Stromal cell of bone marrow (primary cell): ENCODE results near the gene ZNF500.
"Not testable (repeated sequence)": the region's sequence is repeated elsewhere in the genome, so short reads cannot be mapped to it uniquely, and the experiment has no call there.

Experiments
- DNase-seq: peaks from one replicate; pipeline ENCODE4 v3.0.0-alpha.2; 2012; ENCODE audit warnings: low read depth

The ZNF500 gene

GRCh38 chr16:4796982-4797804, 30.2 kb upstream of the ZNF500 start:
- no peak for DNase-seq

GRCh38 chr16:4795828-4796572, 29.0 kb upstream of the ZNF500 start:
- DNase-seq, result no peak

- no peak for DNase-seq
These were observed 28.3 kb upstream of the ZNF500 start, which contains the start of gene SMIM22 for GRCh38 chr16:4795181-4795827. Gene SMIM22 (plus strand): TSS chr16:4795369. CDS start chr16:4795735, 366 bp downstream.

GRCh38 chr16:4792951-4793513, 26.1 kb upstream of the ZNF500 start:
- no peak for DNase-seq

GRCh38 chr16:4790871-4791270, 23.9 kb upstream of the ZNF500 start:
- no peak for DNase-seq

DNA sequence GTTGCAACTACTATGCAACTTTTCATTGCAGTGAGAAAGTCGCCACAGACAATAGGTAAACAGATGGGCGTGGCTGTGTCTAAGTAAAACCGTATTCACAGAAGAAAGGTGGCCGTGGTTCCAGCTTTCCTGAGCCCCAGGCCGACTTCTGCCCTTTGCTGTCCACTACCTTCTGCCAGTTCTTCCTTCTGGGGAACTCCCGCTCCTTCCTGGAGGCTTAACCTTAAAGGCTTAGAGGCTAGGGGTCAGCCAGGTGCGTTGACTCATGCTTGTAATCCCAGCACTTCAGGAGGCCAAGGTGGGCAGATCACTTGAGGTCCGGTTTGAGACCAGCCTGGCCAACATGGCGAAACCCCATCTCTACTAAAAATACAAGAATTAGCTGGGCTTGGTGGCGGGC, 23.3 kb upstream of the ZNF500 start:
- DNase-seq, result no peak

GRCh38 chr16:4788910-4789309, 21.9 kb upstream of the ZNF500 start:
- no peak for DNase-seq

DNA sequence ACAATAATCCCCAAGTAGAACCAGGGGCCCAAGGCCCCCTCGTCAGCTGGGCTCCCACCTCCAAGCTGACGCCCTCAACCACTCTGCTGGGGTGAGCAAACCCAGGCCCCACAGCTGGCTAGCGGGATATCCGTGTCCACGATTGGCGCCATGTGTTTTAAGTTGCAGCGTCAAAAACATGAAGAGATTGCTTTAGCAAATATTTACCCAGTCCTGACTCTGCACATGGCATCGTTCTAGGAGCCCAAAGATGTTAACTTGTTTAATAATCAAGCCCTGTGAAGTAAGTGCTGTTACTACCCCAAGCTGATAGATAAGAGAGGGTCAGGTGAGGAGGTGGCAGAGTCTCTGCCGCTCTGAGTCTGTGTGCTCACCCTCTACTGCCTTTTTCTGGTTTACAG, 21.5 kb upstream of the ZNF500 start:
- no peak for DNase-seq

DNA sequence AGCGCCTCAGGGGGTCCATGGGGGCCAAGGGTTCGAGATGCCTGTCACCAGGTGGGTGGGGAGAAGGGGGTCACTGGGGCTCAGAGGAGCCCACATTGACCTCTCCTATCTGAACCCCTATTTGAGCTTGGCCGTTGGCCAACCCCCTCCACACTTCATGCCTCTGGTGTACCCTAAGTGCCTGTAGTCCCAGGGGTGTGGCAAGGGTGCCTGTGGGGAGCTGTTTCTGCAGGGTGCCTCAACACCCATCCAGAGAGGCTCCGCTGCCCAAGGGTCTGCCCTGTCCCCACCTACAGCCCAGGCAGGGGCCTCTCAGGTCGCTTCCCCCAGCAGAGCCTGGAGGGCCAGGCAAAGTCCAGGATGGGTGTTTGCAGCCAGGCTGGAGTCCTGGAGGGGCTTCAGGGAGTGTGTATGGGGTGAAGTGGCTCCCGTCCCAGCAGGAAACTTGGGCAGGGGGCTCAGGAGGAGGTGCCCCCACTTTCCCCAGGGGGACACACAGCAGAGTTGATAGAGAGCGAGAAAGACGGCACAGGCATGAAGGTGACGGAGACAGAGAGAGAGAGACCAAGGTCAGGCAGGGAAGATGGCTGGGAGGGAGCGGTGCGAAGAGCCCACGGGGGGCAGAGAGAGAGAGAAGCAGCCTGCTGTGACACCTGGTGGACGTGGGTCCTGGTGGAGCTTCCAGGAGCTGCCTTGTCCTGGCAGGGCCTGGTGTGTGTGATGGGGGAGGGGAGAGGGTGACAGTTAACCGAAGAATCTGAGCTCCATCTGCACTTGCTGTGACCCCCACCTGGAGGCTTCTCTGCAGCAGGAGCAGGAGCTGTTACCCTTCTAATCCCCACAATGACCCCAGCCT, 20.9 kb upstream of the ZNF500 start, which contains the start of gene SEPTIN12:
Gene SEPTIN12, minus strand, starts transcription at position 719 of the 856 bp plus-strand sequence. Its CDS starts 700 bp downstream, at position 19.
- DNase-seq, result no peak

DNA sequence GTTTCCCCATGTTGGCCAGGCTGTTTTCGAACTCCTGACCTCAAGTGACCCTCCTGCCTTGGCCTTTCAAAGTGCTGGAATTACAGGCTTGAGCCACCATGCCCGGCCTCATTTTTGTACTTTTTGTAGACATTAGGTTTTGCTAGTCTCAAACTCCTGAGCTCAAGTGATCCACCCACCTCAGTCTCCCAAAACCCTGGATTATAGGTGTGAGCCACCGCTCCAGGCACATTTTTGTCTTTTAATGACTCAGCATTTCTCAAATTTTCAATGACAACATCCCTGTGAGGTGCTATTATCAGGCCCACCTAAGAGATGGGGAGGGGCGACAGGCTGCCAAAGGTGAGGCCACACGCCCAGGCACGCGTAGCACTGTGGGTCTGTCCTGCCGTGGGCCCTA, 20.1 kb upstream of the ZNF500 start:
- no peak for DNase-seq

- DNase-seq, result no peak
These were observed 18.9 kb upstream of the ZNF500 start for GRCh38 chr16:4785758-4786433.

- DNase-seq, result not testable (repeated sequence)
These were observed 17.6 kb upstream of the ZNF500 start for GRCh38 chr16:4784444-4784987.

- DNase-seq, result no peak
These were observed 17.0 kb upstream of the ZNF500 start for GRCh38 chr16:4783951-4784336.

DNA sequence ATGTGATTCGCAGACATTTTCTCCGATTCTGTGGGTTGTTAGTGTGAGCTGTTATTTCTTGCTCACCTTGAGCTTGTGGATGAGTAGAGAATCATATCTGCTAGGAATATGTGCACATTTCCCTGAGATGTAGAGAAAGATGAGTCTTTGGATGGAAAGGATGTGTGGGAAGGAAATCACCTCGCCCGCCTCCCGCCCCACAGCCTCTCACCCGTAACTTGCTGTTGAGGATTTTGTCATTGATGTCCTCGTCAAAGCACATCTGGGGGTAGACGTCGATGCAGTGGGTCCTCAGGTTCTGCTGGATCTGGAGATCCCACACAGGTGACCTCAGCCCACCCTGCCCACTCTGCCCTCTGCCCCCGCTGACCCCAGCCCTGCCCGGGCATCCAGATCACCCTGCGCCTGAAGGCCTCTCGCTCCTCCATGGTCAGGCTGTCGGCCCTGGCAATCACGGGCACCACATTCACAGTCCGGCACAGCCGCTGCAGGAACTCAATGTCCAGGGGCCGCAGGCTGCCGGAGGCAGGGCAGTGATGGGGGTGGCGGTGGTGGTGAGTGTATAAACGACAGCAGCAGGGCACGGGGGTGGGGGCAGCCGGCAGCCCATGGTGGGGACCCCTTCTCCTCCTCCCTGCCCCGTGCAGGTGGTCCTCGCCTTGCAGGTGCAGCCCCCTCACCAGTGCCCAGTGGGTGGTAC, 16.4 kb upstream of the ZNF500 start:
- DNase-seq, result no peak

DNA sequence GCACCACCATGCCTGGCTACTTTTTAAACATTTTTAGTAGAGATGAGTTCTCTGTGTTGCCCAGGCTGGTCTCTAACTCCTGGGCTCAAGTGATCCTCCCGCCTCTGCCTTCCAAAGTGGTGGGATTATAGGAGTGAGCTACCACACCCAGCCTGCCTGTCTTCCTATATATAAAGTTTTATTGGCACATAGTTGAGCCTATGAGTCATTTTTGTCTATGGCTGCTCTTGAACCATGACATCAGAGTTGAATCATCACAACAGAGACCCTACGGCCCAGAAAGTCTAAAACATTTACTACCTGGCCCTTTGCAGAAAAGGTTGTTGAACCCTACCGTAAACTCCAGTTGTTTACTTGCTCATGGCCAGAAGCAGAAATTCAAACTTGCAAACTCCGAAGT, 13.3 kb upstream of the ZNF500 start:
- no peak for DNase-seq

- DNase-seq, result no peak
These were observed 11.1 kb upstream of the ZNF500 start for GRCh38 chr16:4778050-4778392.

- no peak for DNase-seq
These were observed 10.5 kb upstream of the ZNF500 start for GRCh38 chr16:4777339-4778049.

GRCh38 chr16:4776141-4776705, 9.3 kb upstream of the ZNF500 start:
- no peak for DNase-seq

DNA sequence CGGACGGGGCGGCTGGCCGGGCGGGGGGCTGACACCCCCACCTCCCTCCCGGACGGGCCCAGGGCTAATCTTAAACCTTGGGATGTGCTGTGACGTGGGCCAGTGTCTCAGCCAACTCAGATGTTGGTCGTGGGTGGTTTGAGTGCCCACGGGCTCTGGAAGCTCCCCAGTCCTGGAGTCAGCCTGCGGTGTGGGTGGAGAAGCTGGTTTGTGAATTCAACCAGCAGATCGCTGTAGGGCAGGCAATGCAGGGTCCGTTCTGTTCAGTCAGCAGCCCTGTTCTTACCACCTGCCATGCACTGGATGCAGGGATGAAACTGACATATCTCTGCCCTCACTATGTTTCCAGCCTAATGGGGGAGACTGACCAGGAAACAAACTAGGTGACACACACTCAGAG, 8.0 kb upstream of the ZNF500 start:
- DNase-seq, result no peak
